SK-N-MC (cell line): ENCODE results near the gene DPM2.

Experiments
- DNase-seq: peaks from one replicate; pipeline ENCODE4 v3.0.0-alpha.2; 2011; ENCODE audit warnings: low read depth, low spot score
- H3K27ac ChIP-seq: fragments of 200-600 bp; sonication (generic); 2 replicates; pipeline ENCODE4 v1.5.1; 2016; ENCODE audit warnings: mixed run types
- H3K36me3 ChIP-seq: fragments of 200-600 bp; sonication (generic); 2 replicates; pipeline ENCODE4 v1.6.1; 2017; ENCODE audit warnings: antibody characterized with exemption, low read length, mixed read lengths; ENCODE audit not compliant: insufficient read depth
- H3K4me3 ChIP-seq: fragments of 200-600 bp; sonication (generic); 2 replicates; pipeline ENCODE4 v1.5.1; 2016
- H3K9ac ChIP-seq: fragments of 200-600 bp; sonication (generic); 2 replicates; pipeline ENCODE4 v1.8.0; 2017; ENCODE audit warnings: mixed run types, mixed read lengths; ENCODE audit not compliant: insufficient read length
- H3K9me3 ChIP-seq: fragments of 200-600 bp; sonication (generic); 2 replicates; pipeline ENCODE4 v1.6.1; 2017; ENCODE audit warnings: low read depth, mild to moderate bottlenecking, antibody characterized with exemption, low read length, moderate library complexity, mixed read lengths
- EZH2 ChIP-seq: fragments of 200-600 bp; sonication (generic); IDR thresholded peaks from one replicate; pipeline ENCODE4 v1.6.1; 2017; ENCODE audit warnings: antibody characterized with exemption
- FOXP2 ChIP-seq: optimal IDR thresholded peaks from 2 replicates; pipeline ENCODE3; 2011; ENCODE audit warnings: mild to moderate bottlenecking, moderate library complexity; ENCODE audit not compliant: insufficient read depth; ENCODE audit errors: extremely low read length, control extremely low read depth
- POLR2AphosphoS5 ChIP-seq: IDR thresholded peaks from 2 replicates; pipeline ENCODE4 v1.6.1; 2012; ENCODE audit warnings: mild to moderate bottlenecking, low read depth, low read length, borderline replicate concordance

Gene DPM2

DNA sequence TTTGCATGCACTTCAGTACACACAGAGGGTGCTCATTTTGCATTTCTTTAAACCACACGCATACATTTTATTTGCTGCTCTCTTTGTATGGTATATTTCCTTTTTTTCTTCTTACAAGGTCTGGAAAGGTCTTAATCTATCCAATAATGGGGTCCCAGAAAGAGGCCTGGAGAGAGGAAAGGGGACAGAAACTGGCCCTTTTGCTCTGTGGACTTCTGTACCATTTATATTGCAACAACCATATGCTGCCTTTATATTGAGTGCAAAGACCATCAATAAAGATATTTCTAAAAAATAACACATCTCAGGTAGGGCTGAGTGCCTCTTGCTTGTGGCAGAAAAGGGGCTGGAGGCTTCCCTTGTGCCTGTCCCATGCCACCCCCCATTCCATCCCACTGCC lies 15.5 kb upstream of the DPM2 start:
- H3K36me3 ChIP-seq: no peaks in the 10 kb centered on the region; the same call in 1 of the 2 replicates

DNA sequence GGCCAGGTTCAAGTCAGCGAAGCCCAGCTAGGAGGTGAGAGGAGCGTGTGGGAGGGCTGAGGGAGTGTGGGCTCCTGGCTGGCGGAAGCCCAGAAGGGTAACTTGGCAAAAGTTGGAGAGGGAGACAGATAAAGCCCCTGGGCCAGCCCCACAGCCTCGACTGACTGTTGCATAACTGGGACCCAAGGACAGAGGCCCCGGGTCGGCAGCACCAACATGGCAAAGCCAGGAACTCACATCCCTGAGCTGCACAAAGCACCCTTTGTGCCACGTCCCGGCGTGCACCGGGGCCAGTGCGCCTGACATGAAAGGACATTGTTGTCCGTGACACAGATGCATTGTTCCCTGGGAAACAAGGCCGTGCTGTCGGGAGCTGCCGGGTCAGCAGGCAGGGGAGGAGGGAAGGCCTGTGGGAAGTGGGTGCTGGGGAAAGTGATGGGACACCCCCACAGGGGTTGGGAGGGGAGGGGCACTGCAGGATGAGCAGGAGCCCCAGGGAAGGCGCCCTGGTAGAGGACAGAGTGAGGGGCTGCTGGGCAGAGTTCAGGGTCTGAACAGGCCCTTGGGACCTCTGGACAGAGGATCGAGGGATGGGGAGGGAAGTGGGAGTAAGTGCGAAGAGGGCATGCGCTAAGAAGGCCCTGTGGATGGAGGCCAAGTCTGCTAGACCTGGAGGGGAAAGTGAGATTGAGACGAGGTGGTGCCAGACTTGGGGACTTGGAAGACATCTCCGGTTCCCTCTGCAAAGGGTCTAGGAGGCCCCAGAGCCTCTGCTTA lies 13.0 kb upstream of the DPM2 start:
- TF ChIP-seq POLR2AphosphoS5 (no peak), FOXP2 (no peak), EZH2 (no peak)

More for the DNA sequence above, 15.5 kb upstream of the DPM2 start:
- Histone ChIP-seq H3K9ac (no peak overlapping the region), H3K27ac (no peak overlapping the region), H3K4me3 (no peak overlapping the region), H3K9me3 (no peaks in the 10 kb centered on the region)
- TF ChIP-seq FOXP2 (no peak), POLR2AphosphoS5 (no peak), EZH2 (no peak)
- no peak for DNase-seq

DNA sequence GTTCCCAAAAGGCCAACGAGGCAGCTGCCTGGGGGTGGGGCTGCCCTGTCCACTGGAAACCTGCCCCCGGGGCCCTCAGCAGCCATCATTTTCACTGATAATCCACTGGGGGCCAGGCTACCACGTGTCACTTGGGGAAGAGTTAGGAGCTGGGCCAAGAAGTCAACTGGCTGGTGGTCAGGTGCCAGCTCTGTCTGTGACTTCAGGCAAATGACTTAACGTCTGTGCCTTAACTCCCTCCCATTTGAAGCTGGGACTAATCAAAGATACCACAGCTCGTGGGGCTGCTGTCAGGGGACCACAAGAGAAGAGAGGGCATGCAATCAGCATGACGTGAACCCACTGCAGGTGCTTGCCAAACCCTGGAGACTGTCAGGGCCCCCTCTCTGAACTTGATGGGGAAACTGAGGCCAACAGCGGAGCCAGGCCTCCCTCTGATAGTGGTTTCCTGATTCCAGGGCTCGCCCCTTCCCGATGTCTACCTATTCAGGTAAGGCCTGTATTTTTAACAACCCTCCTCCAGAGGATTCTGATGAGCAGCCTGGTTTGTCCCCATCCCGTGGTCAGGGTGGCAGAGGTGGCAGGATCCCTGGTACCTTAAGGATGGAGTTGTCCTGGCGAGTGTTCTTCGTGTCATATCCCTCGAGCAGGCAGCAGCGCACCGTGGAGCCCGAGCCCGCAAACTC lies 12.3 kb upstream of the DPM2 start:
- no peak for TF ChIP-seq EZH2
- TF ChIP-seq FOXP2: no peak
- TF ChIP-seq POLR2AphosphoS5: no peak
- H3K4me3 ChIP-seq: no peak overlapping the region
- H3K9ac ChIP-seq: no peak overlapping the region
- H3K36me3 ChIP-seq: no peaks in the 10 kb centered on the region; the same call in 1 of the 2 replicates
- DNase-seq: no peak
- no peaks in the 10 kb centered on the region for H3K9me3 ChIP-seq
- no peak overlapping the region for H3K27ac ChIP-seq

More for the DNA sequence above, 13.0 kb upstream of the DPM2 start:
- Histone ChIP-seq H3K9ac (no peak overlapping the region), H3K9me3 (no peaks in the 10 kb centered on the region), H3K4me3 (no peak overlapping the region), H3K27ac (no peak overlapping the region), H3K36me3 (no peaks in the 10 kb centered on the region; the same call in 1 of the 2 replicates)
- no peak for DNase-seq

DNA sequence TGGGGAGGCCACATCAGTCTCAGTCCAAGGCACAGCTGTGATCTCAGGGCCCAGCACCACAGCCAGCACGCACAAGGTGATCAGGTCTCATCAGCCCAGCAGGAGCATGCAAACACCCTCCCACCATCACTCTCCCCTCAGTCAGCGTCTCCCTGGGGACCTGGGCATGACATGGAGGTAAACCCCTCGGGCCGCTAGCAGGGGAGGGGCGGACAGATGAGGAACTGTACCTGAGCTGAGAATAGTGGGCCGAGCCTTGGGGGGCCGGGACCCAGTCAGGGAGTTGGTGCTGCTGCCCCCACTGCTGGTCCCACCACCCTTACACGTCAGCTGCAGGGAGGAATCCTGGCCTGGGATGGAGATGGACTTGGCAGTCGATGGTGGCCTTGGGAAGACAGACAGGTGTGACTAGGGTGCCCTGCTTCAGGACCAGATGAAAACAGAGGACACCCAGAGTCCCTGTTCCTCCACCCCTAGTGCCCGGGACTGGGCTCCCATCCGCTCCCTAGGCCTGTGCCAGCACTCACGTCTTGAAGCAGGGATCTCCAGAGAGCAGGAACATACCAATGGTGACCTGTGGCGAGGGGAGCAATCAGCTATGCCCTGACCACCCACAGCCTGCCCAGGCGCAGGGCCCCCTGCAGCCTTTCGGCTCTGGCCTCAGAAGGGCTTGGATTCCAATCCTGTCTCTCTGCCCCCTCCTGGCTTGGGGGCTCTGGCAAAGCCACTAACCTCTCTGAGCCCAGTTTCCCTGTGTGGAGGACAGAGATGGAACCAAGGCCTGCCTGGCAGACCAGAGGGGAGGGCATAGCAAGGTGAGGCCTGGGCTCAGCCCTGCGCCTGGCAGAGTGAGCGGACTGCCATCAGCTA lies 10.4 kb upstream of the DPM2 start:
- no peak for DNase-seq
- H3K9me3 ChIP-seq: no peaks in the 10 kb centered on the region
- no peak for TF ChIP-seq FOXP2
- TF ChIP-seq EZH2: no peak
- TF ChIP-seq POLR2AphosphoS5: no peak
- no peak overlapping the region for H3K9ac ChIP-seq
- peaks cover 10% of the 10 kb centered on the region; the same call in 1 of the 2 replicates for H3K36me3 ChIP-seq
- no peak overlapping the region for H3K27ac ChIP-seq
- no peak overlapping the region for H3K4me3 ChIP-seq

DNA sequence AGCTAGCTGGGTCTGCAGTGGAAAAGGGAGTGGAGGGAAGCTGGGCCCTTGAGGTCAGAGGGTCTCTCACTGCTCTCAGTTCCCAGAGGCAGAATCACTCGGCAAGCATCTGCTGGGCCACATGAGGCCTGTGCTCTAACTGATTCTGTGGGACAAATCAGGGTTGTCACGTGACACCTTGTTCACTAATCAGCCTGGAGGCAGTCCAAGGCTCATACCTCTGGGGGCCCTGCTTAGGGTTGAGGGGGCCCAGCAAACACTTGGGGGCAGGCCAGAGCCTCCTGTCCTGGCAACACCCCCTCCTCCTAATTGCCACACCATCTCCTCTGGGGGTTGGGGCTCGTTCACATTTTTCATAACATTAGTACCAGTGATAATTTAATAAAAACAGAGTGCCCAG lies 9.1 kb upstream of the DPM2 start:
- Histone ChIP-seq H3K9me3 (no peaks in the 10 kb centered on the region), H3K9ac (no peak overlapping the region), H3K27ac (no peak overlapping the region), H3K36me3 (peaks cover 18% of the 10 kb centered on the region; the same call in 1 of the 2 replicates), H3K4me3 (no peak overlapping the region)
- no peak for TF ChIP-seq EZH2
- no peak for TF ChIP-seq POLR2AphosphoS5
- no peak for TF ChIP-seq FOXP2
- DNase-seq: no peak

DNA sequence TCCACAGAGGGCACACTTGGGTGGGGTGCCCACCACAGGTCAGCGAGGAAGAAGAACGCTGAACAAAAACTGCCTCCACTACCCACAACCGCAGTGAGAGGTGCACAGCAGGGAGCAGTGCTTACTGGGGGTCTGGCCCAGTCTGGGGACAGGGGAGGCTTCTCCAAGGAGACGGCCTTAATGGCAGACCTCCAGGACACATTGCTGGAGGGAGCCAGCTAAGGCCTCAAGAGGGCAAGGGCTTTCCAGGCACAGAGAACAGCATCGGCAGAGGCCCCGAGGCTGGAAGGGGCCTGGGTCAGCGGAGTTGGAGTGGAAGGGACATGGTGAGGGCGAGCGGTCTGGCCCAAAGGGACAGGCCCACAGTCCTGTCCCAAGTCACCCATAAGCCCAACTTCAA lies 8.3 kb upstream of the DPM2 start:
- H3K27ac ChIP-seq: no peak overlapping the region
- no peak overlapping the region for H3K9ac ChIP-seq
- H3K9me3 ChIP-seq: no peaks in the 10 kb centered on the region

DNA sequence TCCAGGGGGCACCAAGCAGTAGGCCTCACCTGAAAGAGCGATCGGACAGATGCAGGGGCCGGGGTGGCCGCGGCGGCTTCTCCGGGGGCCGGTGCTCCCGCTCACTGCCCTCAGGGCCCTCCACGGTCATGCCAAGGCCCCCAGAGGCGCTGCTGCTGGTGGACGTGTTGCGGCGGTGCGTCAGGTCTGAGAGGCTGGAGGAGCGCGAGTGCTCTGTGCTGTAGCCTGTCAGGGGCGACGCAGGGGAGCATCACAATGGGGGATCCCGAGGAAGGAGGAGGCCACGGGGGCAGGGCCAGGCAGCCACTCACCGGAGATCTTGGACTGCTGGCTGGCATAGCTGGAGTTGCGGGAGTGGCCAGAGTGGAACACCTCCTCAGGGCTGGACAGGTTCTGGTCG lies 7.7 kb upstream of the DPM2 start:
- Histone ChIP-seq H3K9ac (no peak overlapping the region), H3K36me3 (peaks cover 18% of the 10 kb centered on the region; the same call in 1 of the 2 replicates), H3K27ac (no peak overlapping the region), H3K9me3 (no peaks in the 10 kb centered on the region), H3K4me3 (no peak overlapping the region)
- TF ChIP-seq EZH2: no peak
- no peak for DNase-seq

More for the DNA sequence above, 8.3 kb upstream of the DPM2 start:
- H3K36me3 ChIP-seq: peaks cover 18% of the 10 kb centered on the region; the same call in 1 of the 2 replicates
- TF ChIP-seq EZH2 (no peak), FOXP2 (no peak), POLR2AphosphoS5 (no peak)
- DNase-seq: no peak
- no peak overlapping the region for H3K4me3 ChIP-seq
